ENCODE data around the gene CFAP57.
"Not testable (repeated sequence)": the region's sequence is repeated elsewhere in the genome, so short reads cannot be mapped to it uniquely, and the experiment has no call there.

CFAP57 gene

GRCh38 chr1:43207229-43207853 is 35.2 kb downstream of the CFAP57 start:
- Histone ChIP-seq H3K36me3 (replicated peaks) (no peaks in the 10 kb centered on the region), H3K27me3 (replicated peaks) (no peaks in the 10 kb centered on the region), H3K4me3 (ENCODE audit: low read depth, low read length) (peak overlapping the region; percentile 22), H3K27ac (peak overlapping the region; percentile 98)
- TF ChIP-seq CTCF (IDR thresholded peaks at IDR 0.05; ENCODE audit: low read depth, low read length, missing control alignments): no peak
- peak; percentile 88 for DNase-seq
- in situ Hi-C loops (cut with HindIII; ENCODE audit: low pct_ligation_motif_present, low sequenced_read_pairs): no loop called here

- H3K27me3 ChIP-seq (replicated peaks); H3K36me3 ChIP-seq (replicated peaks); H3K4me3 ChIP-seq (ENCODE audit: low read depth, low read length); DNase-seq; in situ Hi-C loops (cut with HindIII; ENCODE audit: low pct_ligation_motif_present, low sequenced_read_pairs): not testable (repeated sequence)
- peak overlapping the region; percentile 98 for H3K27ac ChIP-seq
Observed at GRCh38 chr1:43208277-43208676, 36.1 kb downstream of the CFAP57 start.

- in situ Hi-C loops (cut with HindIII; ENCODE audit: low pct_ligation_motif_present, low sequenced_read_pairs): no loop called here
- DNase-seq: no peak
- H3K27ac ChIP-seq: no peak overlapping the region
- no peaks in the 10 kb centered on the region for H3K27me3 ChIP-seq (replicated peaks)
- no peaks in the 10 kb centered on the region for H3K36me3 ChIP-seq (replicated peaks)
- TF ChIP-seq CTCF (IDR thresholded peaks at IDR 0.05; ENCODE audit: low read depth, low read length, missing control alignments): no peak
- no peak overlapping the region for H3K4me3 ChIP-seq (ENCODE audit: low read depth, low read length)
Observed at GRCh38 chr1:43214501-43215444, 42.6 kb downstream of the CFAP57 start.

- Histone ChIP-seq H3K36me3 (replicated peaks) (no peaks in the 10 kb centered on the region), H3K4me3 (ENCODE audit: low read depth, low read length) (no peak overlapping the region), H3K27ac (no peak overlapping the region), H3K27me3 (replicated peaks) (no peaks in the 10 kb centered on the region)
- no peak for TF ChIP-seq CTCF (IDR thresholded peaks at IDR 0.05; ENCODE audit: low read depth, low read length, missing control alignments)
- in situ Hi-C loops (cut with HindIII; ENCODE audit: low pct_ligation_motif_present, low sequenced_read_pairs): no loop called here
- no peak for DNase-seq
Observed at GRCh38 chr1:43217747-43218146, 45.6 kb downstream of the CFAP57 start.

- no peak for TF ChIP-seq CTCF (IDR thresholded peaks at IDR 0.05; ENCODE audit: low read depth, low read length, missing control alignments)
- no peak for DNase-seq
- H3K27me3 ChIP-seq (replicated peaks): no peaks in the 10 kb centered on the region
- no peaks in the 10 kb centered on the region for H3K36me3 ChIP-seq (replicated peaks)
- H3K27ac ChIP-seq: no peak overlapping the region
- H3K4me3 ChIP-seq (ENCODE audit: low read depth, low read length): no peak overlapping the region
- in situ Hi-C loops (cut with HindIII; ENCODE audit: low pct_ligation_motif_present, low sequenced_read_pairs): no loop called here
Observed at GRCh38 chr1:43220905-43221778, 49.0 kb downstream of the CFAP57 start.

GRCh38 chr1:43221797-43222196 is 49.7 kb downstream of the CFAP57 start:
- in situ Hi-C loops (cut with HindIII; ENCODE audit: low pct_ligation_motif_present, low sequenced_read_pairs): no loop called here

More at GRCh38 chr1:43221797-43222196, 49.7 kb downstream of the CFAP57 start:
- no peaks in the 10 kb centered on the region for H3K36me3 ChIP-seq (replicated peaks)
- no peak for TF ChIP-seq CTCF (IDR thresholded peaks at IDR 0.05; ENCODE audit: low read depth, low read length, missing control alignments)
- DNase-seq: no peak
- H3K27ac ChIP-seq: no peak overlapping the region
- H3K27me3 ChIP-seq (replicated peaks): no peaks in the 10 kb centered on the region
- H3K4me3 ChIP-seq (ENCODE audit: low read depth, low read length): no peak overlapping the region
